ENCODE results near the gene WAS.
A peak's percentile ranks its signal among the peaks of the same experiment; 100 is the strongest.
"Not testable (repeated sequence)": the region's sequence is repeated elsewhere in the genome, so short reads cannot be mapped to it uniquely, and the experiment has no call there.

Gene WAS

DNA sequence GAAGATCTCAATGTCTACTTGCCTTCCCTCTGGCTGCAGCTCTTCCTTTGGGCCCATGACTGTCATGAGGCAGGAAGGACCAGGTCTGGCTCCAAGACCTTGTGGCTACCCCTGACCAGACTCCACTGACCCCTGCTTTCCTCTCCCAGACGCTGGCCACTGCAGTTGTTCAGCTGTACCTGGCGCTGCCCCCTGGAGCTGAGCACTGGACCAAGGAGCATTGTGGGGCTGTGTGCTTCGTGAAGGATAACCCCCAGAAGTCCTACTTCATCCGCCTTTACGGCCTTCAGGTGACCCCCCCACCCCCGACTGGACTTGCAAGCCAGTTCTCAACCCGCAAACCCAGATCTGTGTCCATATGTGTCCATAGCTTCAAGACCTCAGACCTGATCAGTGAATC lies 535 bp downstream of the WAS start:
- no peak for DNase-seq (ENCODE audit: extremely low read depth in 1 of 2, low read depth in 1 of 2)

DNA sequence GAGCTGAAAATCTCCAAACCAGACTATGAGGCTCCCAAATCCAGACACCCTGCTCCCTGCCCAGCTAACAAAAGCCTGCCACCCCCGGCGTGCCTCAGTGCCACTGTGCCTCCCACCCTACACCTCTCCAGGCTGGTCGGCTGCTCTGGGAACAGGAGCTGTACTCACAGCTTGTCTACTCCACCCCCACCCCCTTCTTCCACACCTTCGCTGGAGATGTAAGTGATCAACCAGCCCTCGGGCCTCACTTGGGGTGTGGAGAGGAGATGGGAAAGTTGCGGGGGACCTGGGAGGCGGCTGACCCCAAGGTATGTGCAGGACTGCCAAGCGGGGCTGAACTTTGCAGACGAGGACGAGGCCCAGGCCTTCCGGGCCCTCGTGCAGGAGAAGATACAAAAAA lies 1.8 kb downstream of the WAS start:
- DNase-seq (ENCODE audit: extremely low read depth in 1 of 2, low read depth in 1 of 2): no peak

DNA sequence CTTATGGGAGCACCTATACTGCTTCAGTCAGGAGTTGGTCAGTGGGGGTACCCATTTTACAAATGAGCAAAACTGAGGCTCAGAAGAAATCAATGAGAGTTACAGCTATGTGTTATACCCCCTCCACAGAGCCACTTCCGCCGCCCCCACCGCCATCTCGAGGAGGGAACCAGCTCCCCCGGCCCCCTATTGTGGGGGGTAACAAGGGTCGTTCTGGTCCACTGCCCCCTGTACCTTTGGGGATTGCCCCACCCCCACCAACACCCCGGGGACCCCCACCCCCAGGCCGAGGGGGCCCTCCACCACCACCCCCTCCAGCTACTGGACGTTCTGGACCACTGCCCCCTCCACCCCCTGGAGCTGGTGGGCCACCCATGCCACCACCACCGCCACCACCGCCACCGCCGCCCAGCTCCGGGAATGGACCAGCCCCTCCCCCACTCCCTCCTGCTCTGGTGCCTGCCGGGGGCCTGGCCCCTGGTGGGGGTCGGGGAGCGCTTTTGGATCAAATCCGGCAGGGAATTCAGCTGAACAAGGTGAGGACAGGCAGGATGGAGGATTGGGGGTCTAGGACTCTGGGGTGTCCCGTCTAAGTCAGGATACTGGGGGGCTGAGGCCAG lies 5.0 kb downstream of the WAS start:
- no peak for DNase-seq (ENCODE audit: extremely low read depth in 1 of 2, low read depth in 1 of 2)

DNA sequence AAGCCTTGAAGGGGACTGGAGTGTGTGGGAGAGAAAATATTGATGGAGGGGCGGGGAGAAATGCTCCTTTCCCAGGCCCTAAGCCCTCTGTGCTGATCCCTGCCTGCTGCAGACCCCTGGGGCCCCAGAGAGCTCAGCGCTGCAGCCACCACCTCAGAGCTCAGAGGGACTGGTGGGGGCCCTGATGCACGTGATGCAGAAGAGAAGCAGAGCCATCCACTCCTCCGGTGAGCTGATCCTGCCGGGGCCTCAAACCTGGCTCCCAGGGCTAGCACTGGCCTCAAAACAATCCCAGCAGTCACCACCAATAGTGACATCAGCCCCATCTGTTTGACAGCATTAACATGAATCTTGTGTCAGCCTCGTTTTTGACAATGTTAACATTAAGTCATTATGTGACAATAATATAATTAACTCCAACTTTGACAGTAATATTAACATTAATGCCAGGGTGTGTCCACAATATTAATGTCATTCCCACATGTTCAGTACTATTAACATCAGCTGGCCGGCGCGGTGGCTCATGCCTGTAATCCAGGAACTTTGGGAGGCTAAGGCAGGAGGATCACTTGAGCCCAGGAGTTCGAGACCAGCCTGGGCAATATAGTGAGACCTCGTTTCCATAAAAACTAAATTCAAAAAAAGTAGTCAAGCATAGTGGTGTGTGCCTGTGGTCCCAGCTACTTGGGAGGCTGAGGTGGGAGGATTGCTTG lies 5.8 kb downstream of the WAS start:
- DNase-seq (ENCODE audit: extremely low read depth in 1 of 2, low read depth in 1 of 2): no peak

DNA sequence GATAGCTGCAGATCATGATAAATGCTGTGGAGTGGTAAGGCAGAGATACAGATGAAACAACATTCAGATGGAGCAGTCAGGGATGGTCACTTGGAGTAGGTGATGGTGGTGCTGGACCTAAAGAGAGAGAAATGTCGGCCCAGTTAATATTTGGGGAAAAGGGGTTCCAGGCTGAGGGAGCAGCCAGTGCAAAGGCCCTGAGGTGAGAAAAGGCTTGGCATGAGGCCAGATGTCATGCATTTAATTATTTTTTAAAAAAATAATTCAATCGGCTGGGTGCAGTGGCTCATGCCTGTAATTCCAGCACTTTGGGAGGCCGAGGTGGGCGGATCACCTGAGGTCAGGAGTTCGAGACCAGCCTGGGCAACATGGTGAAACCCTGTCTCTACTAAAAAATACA lies 8.1 kb downstream of the WAS start:
- not testable (repeated sequence) for DNase-seq (ENCODE audit: extremely low read depth in 1 of 2, low read depth in 1 of 2)

DNA sequence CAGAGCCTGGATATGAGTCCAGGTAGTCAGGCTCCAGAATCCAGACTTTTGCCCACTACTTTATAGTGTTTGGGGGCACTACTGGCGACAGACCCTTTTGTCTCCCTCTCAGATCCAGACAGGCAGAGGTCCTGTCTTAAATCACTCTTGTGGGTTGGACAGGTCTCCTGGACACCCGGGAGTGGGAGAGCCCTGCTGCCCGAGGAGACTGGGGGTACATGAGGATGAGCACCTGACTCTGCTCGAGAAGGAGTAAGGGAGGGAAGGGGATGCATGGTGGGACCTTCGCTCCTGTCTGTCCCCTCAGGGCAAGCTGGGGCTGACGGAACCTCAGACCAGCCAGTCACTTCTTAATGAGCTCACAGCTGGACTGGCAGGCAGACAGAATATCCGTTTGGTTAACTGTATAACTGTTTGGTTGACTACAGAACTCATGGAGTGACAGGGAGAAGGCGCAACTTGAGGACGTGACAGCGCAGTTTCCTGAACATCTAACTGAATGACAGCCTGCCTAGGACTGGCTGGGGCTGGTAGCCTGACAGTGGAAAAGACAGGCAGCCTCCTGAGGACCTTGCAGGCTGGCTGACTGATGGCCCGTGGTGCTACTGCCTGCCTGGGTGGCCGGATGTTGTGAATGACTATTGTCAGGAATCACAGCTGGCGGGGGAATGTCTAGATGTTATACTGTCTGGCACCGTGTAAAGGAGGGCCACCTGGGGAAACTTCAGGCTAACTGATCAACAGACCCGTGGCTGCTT lies 11.4 kb downstream of the WAS start:
- no peak for DNase-seq (ENCODE audit: extremely low read depth in 1 of 2, low read depth in 1 of 2)

DNA sequence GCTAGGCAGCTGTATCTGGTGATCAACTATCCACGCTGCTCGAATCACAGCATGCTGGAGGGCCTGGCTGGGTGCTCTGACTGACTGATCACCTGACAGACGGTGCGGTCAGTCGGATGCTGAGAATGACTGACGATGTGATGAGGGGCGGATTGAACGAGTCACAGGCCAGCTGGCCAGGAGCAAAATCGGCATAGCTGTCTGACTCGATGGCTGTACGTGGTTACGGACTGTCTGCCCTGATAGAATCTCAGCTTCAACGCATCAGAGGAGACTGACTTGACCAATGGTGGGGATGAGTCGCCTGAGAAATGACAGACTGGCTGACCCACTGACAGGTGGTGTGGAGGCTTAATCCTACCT lies 11.9 kb downstream of the WAS start:
- DNase-seq (ENCODE audit: extremely low read depth in 1 of 2, low read depth in 1 of 2): no peak

DNA sequence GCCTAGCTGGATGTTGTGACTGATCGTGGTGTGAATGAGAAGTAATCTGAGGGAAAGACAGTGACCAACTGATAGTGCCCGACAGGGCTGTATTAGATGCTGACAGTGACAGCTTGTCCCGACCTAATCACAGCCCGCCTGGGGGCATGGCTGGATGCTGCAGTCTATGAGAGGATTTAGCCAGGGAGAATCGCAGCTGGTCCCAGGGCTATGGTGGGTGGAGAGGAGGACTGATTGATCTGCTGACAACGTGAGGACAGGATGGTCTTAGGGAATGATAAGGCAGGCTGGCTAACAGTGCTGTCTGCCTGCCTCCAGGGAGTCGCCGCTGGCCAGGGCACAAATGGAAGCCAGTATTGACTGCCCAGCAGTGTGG lies 12.3 kb downstream of the WAS start:
- no peak for DNase-seq (ENCODE audit: extremely low read depth in 1 of 2, low read depth in 1 of 2)

DNA sequence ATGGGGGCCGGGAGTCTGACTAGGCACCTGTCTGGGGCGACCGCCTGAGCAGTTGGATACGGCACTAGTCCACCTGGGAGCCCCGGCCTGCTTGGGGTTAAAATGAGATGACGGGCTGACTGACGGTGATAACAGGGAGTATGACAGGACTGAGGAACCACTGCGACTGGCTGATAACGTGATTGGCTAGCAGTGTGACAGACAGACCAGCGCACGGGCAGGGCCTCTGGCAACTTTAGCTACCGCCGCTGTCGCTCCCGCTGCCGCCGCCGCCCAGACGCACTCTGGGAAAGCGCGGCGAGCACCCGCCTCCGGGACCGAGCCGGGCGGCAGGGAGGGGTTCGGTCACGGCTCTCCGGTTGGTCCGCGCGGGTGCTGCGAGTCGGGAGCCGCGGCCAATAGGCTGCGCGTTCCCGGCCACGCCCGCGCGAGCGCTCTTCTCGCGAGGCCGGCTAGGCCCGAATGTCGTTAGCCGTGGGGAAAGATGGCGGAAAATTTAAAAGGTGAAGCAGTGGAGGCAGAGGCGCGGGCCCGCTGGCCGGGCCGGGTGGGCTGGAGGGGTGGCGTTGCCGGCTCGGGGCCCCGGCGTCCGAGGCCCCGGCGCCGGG lies 12.8 kb downstream of the WAS start, which contains the start of gene SUV39H1:
TSS of gene SUV39H1 (plus strand) at position 434 of the 608 bp plus-strand sequence. CDS start at position 485, 51 bp downstream.
- peak; percentile 72 to 73 for DNase-seq (ENCODE audit: extremely low read depth in 1 of 2, low read depth in 1 of 2)

DNA sequence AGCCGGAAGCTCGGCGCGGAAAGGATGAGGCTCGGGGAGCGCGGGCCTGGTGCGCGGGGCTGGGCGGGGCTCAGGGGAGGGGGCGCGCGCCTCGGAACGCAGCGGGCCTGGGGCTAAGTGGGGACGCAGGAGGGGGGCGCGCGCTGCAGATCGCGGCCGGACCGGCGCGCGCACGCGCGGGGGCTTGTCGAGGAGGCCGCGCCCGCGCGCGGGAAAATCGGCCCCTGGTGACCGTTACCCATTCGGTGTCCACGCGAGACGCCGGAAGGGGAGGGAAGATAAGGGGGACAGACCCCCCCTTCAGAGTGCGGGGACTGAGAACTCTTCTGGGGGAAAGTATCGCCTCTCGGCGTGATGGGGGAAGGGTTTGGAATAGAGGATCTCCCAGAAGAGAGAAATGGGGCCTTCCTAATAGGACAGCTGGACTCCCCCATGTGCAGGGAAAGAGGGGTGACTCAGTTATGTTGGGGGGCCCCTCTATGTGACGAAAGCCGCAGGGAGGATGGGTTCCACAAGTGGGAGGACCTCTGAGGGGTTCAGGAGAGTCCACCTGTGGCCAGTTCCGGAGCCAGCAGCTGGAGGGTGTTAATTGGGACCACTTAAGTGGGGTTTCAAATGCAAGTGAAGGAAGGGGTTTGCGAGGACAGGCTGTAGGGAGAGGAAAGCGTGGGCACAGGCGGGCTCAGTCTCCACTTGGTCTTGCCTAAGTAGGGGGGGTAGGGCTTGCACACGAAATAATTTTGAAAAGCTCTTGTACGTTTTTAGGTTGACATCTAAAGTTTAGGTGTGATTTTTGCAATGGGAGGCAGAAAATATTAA lies 13.5 kb downstream of the WAS start:
- DNase-seq (ENCODE audit: extremely low read depth in 1 of 2, low read depth in 1 of 2): no peak

DNA sequence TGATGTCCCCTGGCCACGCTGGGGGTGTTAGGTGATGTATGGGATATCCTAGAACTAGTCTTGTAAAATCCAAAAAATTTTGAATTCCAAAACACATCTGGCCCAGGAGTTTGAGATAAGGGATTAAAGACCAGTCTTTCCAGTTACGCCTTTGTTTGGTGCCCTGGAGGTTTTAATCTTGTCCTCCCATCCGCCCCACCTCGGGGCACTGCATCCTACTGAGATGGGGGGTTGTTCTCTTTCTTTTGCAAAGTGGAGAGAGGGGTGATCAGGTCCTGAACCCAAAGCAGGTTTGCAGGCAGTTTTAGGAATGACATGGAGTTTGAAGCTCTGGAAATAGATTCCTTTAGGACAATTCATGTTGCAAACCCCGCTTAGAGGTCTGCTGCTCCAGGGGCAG lies 14.7 kb downstream of the WAS start:
- DNase-seq (ENCODE audit: extremely low read depth in 1 of 2, low read depth in 1 of 2): no peak

DNA sequence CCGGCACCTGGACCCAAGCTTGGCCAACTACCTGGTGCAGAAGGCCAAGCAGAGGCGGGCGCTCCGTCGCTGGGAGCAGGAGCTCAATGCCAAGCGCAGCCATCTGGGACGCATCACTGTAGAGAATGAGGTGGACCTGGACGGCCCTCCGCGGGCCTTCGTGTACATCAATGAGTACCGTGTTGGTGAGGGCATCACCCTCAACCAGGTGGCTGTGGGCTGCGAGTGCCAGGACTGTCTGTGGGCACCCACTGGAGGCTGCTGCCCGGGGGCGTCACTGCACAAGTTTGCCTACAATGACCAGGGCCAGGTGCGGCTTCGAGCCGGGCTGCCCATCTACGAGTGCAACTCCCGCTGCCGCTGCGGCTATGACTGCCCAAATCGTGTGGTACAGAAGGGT lies 16.6 kb downstream of the WAS start:
- DNase-seq (ENCODE audit: extremely low read depth in 1 of 2, low read depth in 1 of 2): no peak

DNA sequence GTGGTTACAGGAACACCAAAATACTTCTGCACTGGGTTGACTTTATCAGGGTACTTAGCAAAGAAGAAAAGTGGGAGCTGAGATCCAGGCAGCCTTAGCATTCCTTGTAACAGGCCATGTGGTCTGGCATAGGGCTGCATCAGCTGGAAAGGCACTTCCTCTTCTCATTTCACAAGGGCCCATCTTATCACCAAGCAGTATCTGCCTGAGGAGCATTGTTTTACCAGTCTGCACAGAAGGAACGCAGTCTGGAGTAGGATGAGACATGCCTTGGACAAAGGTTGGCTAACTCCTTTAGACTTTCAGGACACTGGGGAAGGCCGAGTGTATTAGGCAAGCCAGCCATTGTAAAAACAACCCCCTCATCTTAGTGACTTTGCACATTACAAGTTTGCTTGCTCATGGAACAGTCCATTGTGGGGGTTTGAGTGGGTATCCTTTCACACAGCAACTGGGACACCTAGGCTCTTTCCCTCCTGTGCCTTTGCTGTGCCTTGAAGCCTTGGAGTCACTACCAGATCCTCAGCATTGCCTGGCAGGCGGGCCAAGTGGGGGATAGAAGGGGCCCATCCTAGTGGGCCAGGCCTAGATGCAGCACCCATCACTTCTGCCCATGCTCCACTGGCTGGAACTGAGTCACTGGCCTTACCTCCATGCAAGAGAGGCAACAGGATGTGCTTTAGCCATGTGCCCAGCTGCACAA lies 17.5 kb downstream of the WAS start:
- DNase-seq (ENCODE audit: extremely low read depth in 1 of 2, low read depth in 1 of 2): no peak

DNA sequence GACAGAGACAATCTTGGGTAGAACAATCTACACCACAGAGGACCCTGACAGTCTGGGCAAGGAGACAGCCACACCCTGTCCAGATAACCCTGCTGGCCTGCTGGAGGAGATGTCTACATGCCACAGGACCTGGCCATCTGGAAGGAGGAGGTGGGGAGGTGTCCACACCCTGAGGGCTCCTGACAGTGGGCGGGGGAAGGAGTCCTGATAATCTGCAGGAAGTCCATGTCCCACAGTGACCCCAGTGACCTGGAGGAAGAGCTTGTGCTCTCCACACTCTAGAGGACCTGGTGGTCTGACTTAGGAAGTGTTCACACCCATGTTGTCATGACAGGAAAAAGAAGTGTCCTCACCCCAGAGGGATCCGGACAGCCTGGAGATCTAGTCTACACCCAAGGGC lies 18.4 kb downstream of the WAS start:
- DNase-seq (ENCODE audit: extremely low read depth in 1 of 2, low read depth in 1 of 2): no peak

DNA sequence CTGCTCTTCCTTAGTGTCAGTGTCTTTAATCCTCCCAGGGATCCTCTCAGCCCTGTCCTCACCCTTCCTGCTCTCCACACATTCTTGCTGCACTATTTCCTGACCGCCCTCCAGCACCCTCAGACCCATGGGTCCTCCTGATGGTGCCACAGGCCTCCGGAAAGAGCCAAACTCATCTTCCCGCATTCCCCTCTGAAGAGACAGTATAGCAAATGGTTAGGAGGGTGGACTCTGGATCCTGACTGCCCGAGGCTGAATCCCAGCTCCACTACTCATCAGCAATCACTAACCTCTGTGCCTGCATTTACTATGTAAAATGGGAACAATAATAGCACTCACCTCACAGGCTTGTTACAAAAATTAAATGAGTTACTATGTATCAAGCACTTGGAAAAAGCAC lies 19.1 kb downstream of the WAS start:
- DNase-seq (ENCODE audit: extremely low read depth in 1 of 2, low read depth in 1 of 2): no peak

DNA sequence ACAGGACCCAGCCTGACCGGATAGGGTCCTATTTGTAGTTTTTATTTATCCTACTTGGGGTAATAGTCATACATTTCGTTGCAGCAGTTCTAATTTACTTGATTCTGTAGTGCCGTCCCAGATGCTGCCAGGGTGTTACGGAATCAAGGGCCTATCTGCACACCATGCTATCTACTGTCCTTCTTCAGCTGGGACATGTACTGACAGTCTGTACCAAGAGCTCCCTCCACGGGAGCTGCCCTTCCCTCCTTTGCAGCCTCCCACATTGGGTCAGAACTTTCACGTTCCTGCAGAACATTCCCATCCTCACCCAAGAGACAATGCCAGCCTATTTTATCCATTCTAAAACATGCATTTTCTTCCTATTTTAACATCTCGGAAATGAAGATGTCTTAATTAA lies 19.6 kb downstream of the WAS start:
- DNase-seq (ENCODE audit: extremely low read depth in 1 of 2, low read depth in 1 of 2): no peak

DNA sequence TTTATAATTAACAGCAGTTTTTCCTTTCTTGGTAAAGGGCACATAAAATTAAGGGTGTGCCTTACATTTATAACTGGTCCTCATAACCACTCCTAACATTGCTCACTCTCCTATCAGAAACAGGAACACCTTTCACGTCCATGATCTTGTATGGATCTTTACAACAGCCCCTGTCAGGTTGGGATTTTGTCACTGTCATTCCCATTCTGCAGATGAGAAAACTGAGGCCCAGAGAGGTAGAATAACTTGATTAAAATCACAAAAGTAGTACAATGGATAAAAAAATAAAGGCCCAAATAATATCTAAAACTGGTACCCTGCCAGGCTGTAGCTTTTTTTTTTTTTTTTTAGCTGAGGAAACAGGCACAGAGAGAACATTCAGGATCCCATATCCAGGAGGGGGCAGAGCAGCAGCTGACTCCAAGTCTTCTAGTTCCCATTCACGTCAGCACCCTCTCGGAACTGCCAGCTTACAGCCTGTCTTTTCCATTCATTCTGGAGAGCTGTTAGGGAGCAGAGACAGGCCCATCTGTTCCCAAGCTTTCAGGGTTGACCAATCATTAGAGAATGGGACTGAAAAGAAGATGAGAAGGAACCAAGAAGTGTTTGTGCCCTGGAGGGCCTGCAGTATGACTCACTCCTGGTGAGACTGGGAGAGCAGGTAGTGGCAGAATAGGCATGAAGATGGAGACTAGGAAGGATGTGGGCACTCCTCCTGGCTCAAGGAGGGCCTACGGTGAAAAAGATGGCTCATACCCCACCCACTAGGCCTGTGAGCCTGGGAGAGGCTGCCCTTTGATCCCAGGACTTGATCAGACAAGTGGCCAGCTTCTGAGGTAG lies 20.3 kb downstream of the WAS start:
- no peak for DNase-seq (ENCODE audit: extremely low read depth in 1 of 2, low read depth in 1 of 2)

DNA sequence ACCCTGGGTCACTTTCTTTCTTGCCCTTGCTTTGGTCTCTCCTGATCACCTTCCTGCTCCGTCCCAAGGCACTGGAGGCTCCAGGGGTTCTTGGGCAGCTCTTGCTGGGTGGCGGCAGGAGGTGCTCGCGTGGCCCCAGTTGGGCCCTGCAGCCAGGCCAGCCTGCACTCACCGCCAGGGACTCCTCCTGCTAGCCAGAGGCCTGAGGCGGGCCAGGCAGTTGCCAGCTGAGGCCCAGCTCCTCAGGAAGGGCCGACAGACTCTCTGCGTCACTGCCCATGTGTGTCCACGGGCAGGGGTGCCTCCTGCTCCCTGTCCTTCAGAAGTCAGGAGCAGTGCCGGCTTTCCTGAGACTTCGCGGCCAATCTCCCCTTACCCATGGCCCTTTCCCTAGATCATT lies 22.3 kb downstream of the WAS start:
- no peak for DNase-seq (ENCODE audit: extremely low read depth in 1 of 2, low read depth in 1 of 2)

DNA sequence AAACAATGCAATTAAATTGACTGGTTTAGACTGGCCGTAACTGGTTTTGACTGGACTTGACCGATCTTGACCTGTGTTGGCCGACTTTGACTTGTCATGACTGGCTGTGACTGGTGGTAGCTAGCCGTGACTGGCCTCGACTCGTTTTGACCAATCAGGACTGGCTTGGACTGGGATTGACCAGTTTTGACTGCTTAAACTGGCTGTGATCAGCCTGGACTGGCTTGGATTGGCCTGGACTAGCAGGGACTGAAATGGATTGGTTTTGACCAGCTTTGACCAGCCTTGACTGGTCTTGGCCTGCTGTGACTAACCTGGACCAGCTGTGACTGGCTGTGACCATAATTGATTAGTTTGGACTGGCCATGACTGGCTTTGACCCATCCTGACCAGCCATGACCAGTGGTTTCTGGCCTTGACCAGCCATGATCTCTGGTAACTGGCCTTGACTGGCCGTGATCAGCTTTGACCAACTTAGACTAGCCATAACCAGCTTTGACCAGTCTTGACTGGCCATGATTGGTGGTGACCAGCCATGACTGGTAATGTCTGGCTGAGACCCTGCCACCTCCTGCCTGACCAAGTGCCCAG lies 26.0 kb downstream of the WAS start:
- DNase-seq (ENCODE audit: extremely low read depth in 1 of 2, low read depth in 1 of 2): no peak

All from stimulated activated CD8-positive, alpha-beta memory T cell treated with anti-CD3 and anti-CD28 coated beads, Interleukin-7, amount 100 ng/mL, for 48 hours (primary cell).